ENCODE measurements around the gene TDRD12.

GRCh38 chr19:32757189-32757588, 37.6 kb downstream of the TDRD12 start:
- TF ChIP-seq CTCF (IDR thresholded peaks at IDR 0.05), result no peak
- no peak for TF ChIP-seq POLR2A (IDR thresholded peaks at IDR 0.05)
